HG02981 (cell line): Measurements from ENCODE around the gene ITCH.

Experiments
- ATAC-seq: cut with Tn5 transposase; IDR thresholded peaks from one replicate; pipeline ENCODE4 v1.9.1; 2021; ENCODE audit warnings: mild to moderate bottlenecking, moderate library complexity; ENCODE audit not compliant: unreplicated experiment

ITCH gene

GRCh38 chr20:34526466-34526865, 163.4 kb downstream of the ITCH start:
- ATAC-seq: no peak

GRCh38 chr20:34527016-34527415, 163.9 kb downstream of the ITCH start:
- ATAC-seq: no peak

- no peak for ATAC-seq
Observed at GRCh38 chr20:34528921-34529297, 165.8 kb downstream of the ITCH start.

GRCh38 chr20:34529742-34530141, 166.7 kb downstream of the ITCH start:
- no peak for ATAC-seq

GRCh38 chr20:34530342-34530741, 167.3 kb downstream of the ITCH start:
- no peak for ATAC-seq

GRCh38 chr20:34531608-34532265, 168.7 kb downstream of the ITCH start:
- ATAC-seq: no peak

- no peak for ATAC-seq
Observed at GRCh38 chr20:34532320-34532719, 169.2 kb downstream of the ITCH start.

GRCh38 chr20:34532756-34533155, 169.7 kb downstream of the ITCH start:
- ATAC-seq: no peak

GRCh38 chr20:34534391-34535165, 171.5 kb downstream of the ITCH start:
- no peak for ATAC-seq

- no peak for ATAC-seq
Observed at GRCh38 chr20:34535301-34535840, 172.3 kb downstream of the ITCH start.

- ATAC-seq: no peak
Observed at GRCh38 chr20:34535857-34536256, 172.8 kb downstream of the ITCH start.

GRCh38 chr20:34536798-34537394, 173.8 kb downstream of the ITCH start:
- ATAC-seq: no peak

GRCh38 chr20:34537651-34538050, 174.6 kb downstream of the ITCH start:
- no peak for ATAC-seq

GRCh38 chr20:34538671-34539123, 175.6 kb downstream of the ITCH start:
- ATAC-seq: no peak

- no peak for ATAC-seq
Observed at GRCh38 chr20:34539756-34540155, 176.7 kb downstream of the ITCH start.

GRCh38 chr20:34540596-34541263, 177.7 kb downstream of the ITCH start:
- no peak for ATAC-seq

GRCh38 chr20:34541264-34541901, 178.3 kb downstream of the ITCH start:
- ATAC-seq: no peak

GRCh38 chr20:34541917-34542316, 178.8 kb downstream of the ITCH start:
- no peak for ATAC-seq

- ATAC-seq: no peak
Observed at GRCh38 chr20:34542439-34542838, 179.4 kb downstream of the ITCH start.

- ATAC-seq: no peak
Observed at GRCh38 chr20:34543463-34544056, 180.5 kb downstream of the ITCH start.
